ENCODE measurements around the gene SLC2A4.

SLC2A4 gene

DNA sequence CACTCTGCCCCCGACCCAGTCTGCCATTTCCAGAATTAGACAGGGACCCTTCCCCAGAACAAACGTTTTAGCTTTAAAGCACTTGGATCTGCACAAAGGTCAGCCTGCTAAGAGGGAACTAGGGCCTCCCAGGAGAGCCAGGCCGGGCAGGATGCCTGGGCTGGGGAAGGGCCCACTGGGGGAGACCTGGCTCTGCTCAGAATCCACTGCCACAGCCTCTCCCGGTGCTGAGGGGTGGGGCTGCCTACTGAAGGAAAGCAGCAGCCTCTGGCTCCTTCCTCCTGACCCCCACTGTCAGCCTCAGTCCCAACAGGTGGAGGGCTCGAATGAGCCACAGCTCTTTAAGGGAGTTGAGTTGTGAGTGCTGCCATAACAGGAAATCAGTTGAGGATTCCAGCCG is 11.2 kb downstream of the SLC2A4 start:
- Histone ChIP-seq H3K4me3 (replicated peaks; ENCODE audit: insufficient read depth, low read length) (no peak overlapping the region), H3K27me3 (ENCODE audit: insufficient read depth, poor library complexity, severe bottlenecking) (peaks cover 2% of the 10 kb centered on the region), H3K27ac (replicated peaks) (no peak overlapping the region)
- TF ChIP-seq POLR2AphosphoS5 (IDR thresholded peaks at IDR 0.05; ENCODE audit: low read depth) = no peak
- TF ChIP-seq CTCF (IDR thresholded peaks at IDR 0.05; ENCODE audit: insufficient read depth, low read length) = no peak
- TF ChIP-seq SPI1 (IDR thresholded peaks at IDR 0.05; ENCODE audit: borderline replicate concordance, low read depth) = no peak
- no peak for TF ChIP-seq REST (IDR thresholded peaks at IDR 0.05; ENCODE audit: insufficient replicate concordance, low read depth)
- no peak for TF ChIP-seq GABPA (IDR thresholded peaks at IDR 0.05; ENCODE audit: low read depth)
- DNase-seq (ENCODE audit: low read depth in 1 of 2, low spot score in 1 of 2) = no peak

DNA sequence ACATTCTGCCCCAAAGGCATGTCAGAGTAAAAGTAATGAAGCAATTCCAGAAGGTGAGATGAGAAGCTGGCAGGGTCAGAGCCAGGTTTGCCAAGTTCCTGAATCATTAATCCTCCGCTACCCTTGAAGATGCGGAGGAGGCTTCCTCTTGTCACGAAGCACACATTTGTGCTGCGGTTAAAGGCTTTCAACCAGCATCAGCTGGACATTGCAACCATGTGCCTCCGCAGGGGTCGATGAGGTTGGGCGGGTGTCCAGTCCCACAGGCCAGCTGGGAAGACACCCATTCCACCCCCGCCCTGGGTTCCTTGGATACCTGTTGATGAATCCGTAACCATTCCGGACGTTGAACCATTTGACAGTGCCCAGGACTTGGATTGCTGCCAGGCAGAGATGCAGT is 11.6 kb downstream of the SLC2A4 start:
- Histone ChIP-seq H3K4me3 (replicated peaks; ENCODE audit: insufficient read depth, low read length) (no peak overlapping the region), H3K27ac (replicated peaks) (no peak overlapping the region), H3K27me3 (ENCODE audit: insufficient read depth, poor library complexity, severe bottlenecking) (peaks cover 2% of the 10 kb centered on the region)
- peak in 1 of 2 experiments; percentile 20 for DNase-seq (ENCODE audit: low read depth in 1 of 2, low spot score in 1 of 2)
- no peak for TF ChIP-seq GABPA (IDR thresholded peaks at IDR 0.05; ENCODE audit: low read depth)
- 0 out of 2 replicates have a peak, but pooled peaks have one; percentile 49 for TF ChIP-seq POLR2AphosphoS5 (IDR thresholded peaks at IDR 0.05; ENCODE audit: low read depth)

- Histone ChIP-seq H3K27ac (replicated peaks) (no peak overlapping the region), H3K4me3 (replicated peaks; ENCODE audit: insufficient read depth, low read length) (no peak overlapping the region), H3K27me3 (ENCODE audit: insufficient read depth, poor library complexity, severe bottlenecking) (peaks cover 2% of the 10 kb centered on the region)
- no peak for DNase-seq (ENCODE audit: low read depth in 1 of 2, low spot score in 1 of 2)
- no peak for TF ChIP-seq POLR2AphosphoS5 (IDR thresholded peaks at IDR 0.05; ENCODE audit: low read depth)
Measured at GRCh38 chr17:7293816-7294613, 12.5 kb downstream of the SLC2A4 start.

GRCh38 chr17:7294614-7295153 is 13.2 kb downstream of the SLC2A4 start, which contains the start of gene YBX2:
Gene YBX2, minus strand, starts transcription at chr17:7294639. Its CDS starts 139 bp downstream, at chr17:7294500.
- no peak within 1 kb of the TSS for H3K27ac ChIP-seq (replicated peaks)
- H3K27me3 ChIP-seq (ENCODE audit: insufficient read depth, poor library complexity, severe bottlenecking) = peaks cover 2% of the 10 kb centered on the region
- peak in 1 of 2 experiments; percentile 25 for DNase-seq (ENCODE audit: low read depth in 1 of 2, low spot score in 1 of 2)
- peak within 1 kb of the TSS; percentile 20 for H3K4me3 ChIP-seq (replicated peaks; ENCODE audit: insufficient read depth, low read length)
- TF ChIP-seq REST (IDR thresholded peaks at IDR 0.05; ENCODE audit: insufficient replicate concordance, low read depth) (no peak), SPI1 (IDR thresholded peaks at IDR 0.05; ENCODE audit: borderline replicate concordance, low read depth) (no peak), CTCF (IDR thresholded peaks at IDR 0.05; ENCODE audit: insufficient read depth, low read length) (no peak), GABPA (IDR thresholded peaks at IDR 0.05; ENCODE audit: low read depth) (no peak), POLR2AphosphoS5 (IDR thresholded peaks at IDR 0.05; ENCODE audit: low read depth) (no peak)

Data from HL-60 (cell line).